C4-2B (cell line): ENCODE measurements around the gene PDE6H.

ENCODE experiments used
- CTCF ChIP-seq: fragments of 450-650 bp; conservative IDR thresholded peaks from 2 replicates; pipeline ENCODE4 v1.5.1; 2017; ENCODE audit warnings: mild to moderate bottlenecking
- ZFX ChIP-seq: fragments of 450-650 bp; IDR thresholded peaks from 2 replicates; pipeline ENCODE4 v1.6.1; 2017

GRCh38 chr12:14941369-14941768 is 31.5 kb upstream of the PDE6H start:
- TF ChIP-seq CTCF = no peak
- TF ChIP-seq ZFX = no peak
